Lung (tissue), 12 donors: Measurements from ENCODE around the gene SLIT1. TPM values are rescaled to one million over a fixed set of nuclear protein-coding genes. Genes with fewer than 3 reads are reported as not detected.

ENCODE experiments used
- ATAC-seq: fragments of 200-7000 bp; cut with Tn5 transposase; one replicate; pipeline ENCODE4 v1.9.1; 2020; ENCODE audit warnings: moderate number of reproducible peaks; ENCODE audit not compliant: insufficient read depth, low FRiP score
- DNase-seq, 3 donors: peaks; one replicate each; pipeline ENCODE4 v3.0.0-alpha.2; 2013 to 2017
- H3K27ac ChIP-seq, 2 donors: one replicate each; pipeline ENCODE4 v1.5.1; 2013; ENCODE audit warnings: mild to moderate bottlenecking in 2 of 2, moderate library complexity in 2 of 2, control low read depth in 1 of 2, inconsistent platforms in 1 of 2, low read depth in 1 of 2, low read length in 1 of 2
- H3K27me3 ChIP-seq, 3 donors: one replicate each; pipeline ENCODE4 v1.5.1; 2013; ENCODE audit warnings: low read length in 2 of 3; ENCODE audit not compliant: control insufficient read depth in 3 of 3, insufficient read depth in 3 of 3
- H3K36me3 ChIP-seq, 4 donors: one replicate each; pipeline ENCODE4 v1.5.1; 2013; ENCODE audit warnings: low read length in 4 of 4, mild to moderate bottlenecking in 1 of 4, moderate library complexity in 1 of 4; ENCODE audit not compliant: control insufficient read depth in 4 of 4, insufficient read depth in 4 of 4
- H3K4me1 ChIP-seq, 5 donors: one replicate each; pipeline ENCODE4 v1.5.1; 2013; ENCODE audit warnings: low read length in 5 of 5, mild to moderate bottlenecking in 2 of 5, moderate library complexity in 1 of 5; ENCODE audit not compliant: control insufficient read depth in 5 of 5, insufficient read depth in 5 of 5
- H3K4me3 ChIP-seq: one replicate; pipeline ENCODE4 v1.5.1; 2013; ENCODE audit warnings: mild to moderate bottlenecking, control low read depth, moderate library complexity
- H3K9ac ChIP-seq, 2 donors: one replicate each; pipeline ENCODE4 v1.5.1; 2013; ENCODE audit warnings: low read length in 2 of 2, control low read depth in 1 of 2; ENCODE audit not compliant: insufficient read depth in 1 of 2
- H3K9me3 ChIP-seq, 4 donors: one replicate each; pipeline ENCODE4 v1.5.1; 2013; ENCODE audit warnings: low read length in 3 of 4, mild to moderate bottlenecking in 1 of 4, moderate library complexity in 1 of 4; ENCODE audit not compliant: control insufficient read depth in 4 of 4, insufficient read depth in 3 of 4
- CTCF ChIP-seq: IDR thresholded peaks from 2 replicates; pipeline ENCODE4 v1.5.1; 2012; ENCODE audit warnings: mild to moderate bottlenecking; ENCODE audit errors: control extremely low read depth, extremely low read depth
- WGBS, 2 donors: extraction: QIAGEN DNeasy Blood & Tissue Kit; methylation state at CpG; one replicate each; pipeline ENCODE4 v1.1.7; 2013; 5-methylcytosine and 5-hydroxymethylcytosine counted together
- polyA plus RNA-seq, 2 donors: library from polyadenylated mRNA; stranded (reverse); fragments of 200-250 nt; gene quantifications; one replicate each; pipeline ENCODE4 v1.2.1, GENCODE V29; 2013
- total RNA-seq, 2 donors: library from RNA; depleted of rRNA in 1 of 2; stranded (reverse); fragments of >200 nt in 1 of 2; gene quantifications; one replicate each; pipeline ENCODE4 v1.2.1, GENCODE V29; 2014 to 2021
- donor health status: control.
- donor health status: control.
- donor health status: Bipolar disorder and iron deficiency.
- donor health status: healthy.
- donor health status: DM: yes; HTN: yes; CAD: no.

The SLIT1 gene
- total and polyA plus RNA-seq, 4 donors = 0.39 to 5.6 (median 0.57) TPM

- no peak for ATAC-seq
- no peak for DNase-seq
- TF ChIP-seq CTCF = no peak
- Histone ChIP-seq H3K4me1 (peaks cover 0 to 6% (median 0%) of the 10 kb centered on the region in 5 donors), H3K36me3 (peaks cover 12 to 27% (median 15%) of the 10 kb centered on the region in 4 donors), H3K9ac (no peak overlapping the region), H3K9me3 (no peaks in the 10 kb centered on the region), H3K27me3 (no peaks in the 10 kb centered on the region), H3K27ac (no peak overlapping the region), H3K4me3 (no peak overlapping the region)
- WGBS, 2 donors = 91 to 93% methylated on average over 2 of the region's 2 CpGs
Observed at GRCh38 chr10:96951954-96952353, 233.8 kb downstream of the SLIT1 start.

GRCh38 chr10:96949039-96949683, 236.6 kb downstream of the SLIT1 start:
- peaks cover 0 to 3% (median 0%) of the 10 kb centered on the region in 5 donors for H3K4me1 ChIP-seq
- H3K27me3 ChIP-seq = no peaks in the 10 kb centered on the region
- WGBS, 2 donors = 91 to 97% methylated on average over 5 of the region's 5 CpGs
- DNase-seq = no peak
- H3K9me3 ChIP-seq = no peaks in the 10 kb centered on the region
- H3K36me3 ChIP-seq = peaks cover 0 to 13% (median 5%) of the 10 kb centered on the region in 4 donors
- H3K4me3 ChIP-seq = no peak overlapping the region
- H3K27ac ChIP-seq = no peak overlapping the region
- no peak for ATAC-seq
- H3K9ac ChIP-seq = no peak overlapping the region
- no peak for TF ChIP-seq CTCF

Other genes starting within 250 kb of the SLIT1 start
- 10 to 100 TPM; 10.0 to 20.4 TPM for gene ARHGAP19, start 106.7 kb upstream of the SLIT1 start, total RNA-seq
- gene ARHGAP19, start 106.7 kb upstream of the SLIT1 start, polyA plus RNA-seq = 1 to 10 TPM; 1.9 to 6.9 TPM
- 10 to 100 TPM in 1 of 2 donors, 1 to 10 TPM in 1; 4.0 to 10.9 TPM for gene FRAT1, start 133.3 kb upstream of the SLIT1 start, total RNA-seq
- gene FRAT1, start 133.3 kb upstream of the SLIT1 start, polyA plus RNA-seq = 10 to 100 TPM in 1 of 2 donors, 1 to 10 TPM in 1; 2.3 to 14.3 TPM
- 10 to 100 TPM; 12.5 to 22.0 TPM for gene FRAT2, start 148.8 kb upstream of the SLIT1 start, total RNA-seq
- 10 to 100 TPM in 1 of 2 donors, 1 to 10 TPM in 1; 7.0 to 25.9 TPM for gene FRAT2, start 148.8 kb upstream of the SLIT1 start, polyA plus RNA-seq
- 10 to 100 TPM; 12.7 to 44.2 TPM for gene RRP12, start 215.4 kb upstream of the SLIT1 start, total RNA-seq
- gene RRP12, start 215.4 kb upstream of the SLIT1 start, polyA plus RNA-seq = 10 to 100 TPM; 18.9 to 24.6 TPM
- 100 to 1,000 TPM in 1 of 2 donors, 10 to 100 TPM in 1; 81.2 to 192 TPM for gene PGAM1, start 240.2 kb upstream of the SLIT1 start, total RNA-seq
- 100 to 1,000 TPM in 1 of 2 donors, 10 to 100 TPM in 1; 49.1 to 280 TPM for gene PGAM1, start 240.2 kb upstream of the SLIT1 start, polyA plus RNA-seq